Activated CD8-positive, alpha-beta memory T cell treated with anti-CD3 and anti-CD28 coated beads, Interleukin-2, amount 10 ng/mL, durations not matched to agents 7 days and 5 days (primary cell): ENCODE data around the gene PITX3. TPM values are rescaled to one million over a fixed set of nuclear protein-coding genes. Genes with fewer than 3 reads are reported as not detected.

ENCODE experiments used
- ATAC-seq: fragments of 150-1000 bp; cut with Tn5 transposase; one replicate; pipeline ENCODE4 v1.10.0; 2021; ENCODE audit warnings: moderate library complexity
- CTCF ChIA-PET: fragments of 350-600 bp; sonication (Branson Sonifier 250); formaldehyde crosslinking; loops from one replicate; lab custom pipeline; 2021; ENCODE audit warnings: antibody characterized with exemption; lab: Charles Lee
- DNase-seq: peaks from one replicate; pipeline ENCODE4 v3.0.0-alpha.2; 2020
- H3K27ac Mint-ChIP-seq: one replicate; pipeline ENCODE4 v1.8.0; 2021; ENCODE audit warnings: mild to moderate bottlenecking, mixed read lengths
- H3K27me3 Mint-ChIP-seq: one replicate; pipeline ENCODE4 v1.8.0; 2021; ENCODE audit warnings: mixed read lengths
- H3K36me3 Mint-ChIP-seq: one replicate; pipeline ENCODE4 v1.8.0; 2021; ENCODE audit warnings: mild to moderate bottlenecking, mixed read lengths
- H3K4me1 Mint-ChIP-seq: one replicate; pipeline ENCODE4 v1.8.0; 2021; ENCODE audit warnings: mixed read lengths
- H3K4me3 Mint-ChIP-seq: one replicate; pipeline ENCODE4 v1.8.0; 2021; ENCODE audit warnings: mild to moderate bottlenecking, moderate library complexity, mixed read lengths
- H3K9me3 Mint-ChIP-seq: one replicate; pipeline ENCODE4 v1.8.0; 2022; ENCODE audit warnings: low read depth, mixed read lengths
- total RNA-seq, 2 experiments: library from RNA; stranded (reverse); gene quantifications; one replicate each; pipeline ENCODE4 v1.2.3, GENCODE V29; 2021

Gene PITX3
- total RNA-seq, 2 experiments from 2014 or later: not detected

- CTCF ChIA-PET: interaction anchor here (0.6 to 19.2 kb wide), 6 partner anchors 5 to 350 kb away, joined by 3 to 824 read pairs (median 4); partner anchors contain the start of gene ELOVL3
These were observed 7.3 kb downstream of the PITX3 start for GRCh38 chr10:102233997-102234396.

DNA sequence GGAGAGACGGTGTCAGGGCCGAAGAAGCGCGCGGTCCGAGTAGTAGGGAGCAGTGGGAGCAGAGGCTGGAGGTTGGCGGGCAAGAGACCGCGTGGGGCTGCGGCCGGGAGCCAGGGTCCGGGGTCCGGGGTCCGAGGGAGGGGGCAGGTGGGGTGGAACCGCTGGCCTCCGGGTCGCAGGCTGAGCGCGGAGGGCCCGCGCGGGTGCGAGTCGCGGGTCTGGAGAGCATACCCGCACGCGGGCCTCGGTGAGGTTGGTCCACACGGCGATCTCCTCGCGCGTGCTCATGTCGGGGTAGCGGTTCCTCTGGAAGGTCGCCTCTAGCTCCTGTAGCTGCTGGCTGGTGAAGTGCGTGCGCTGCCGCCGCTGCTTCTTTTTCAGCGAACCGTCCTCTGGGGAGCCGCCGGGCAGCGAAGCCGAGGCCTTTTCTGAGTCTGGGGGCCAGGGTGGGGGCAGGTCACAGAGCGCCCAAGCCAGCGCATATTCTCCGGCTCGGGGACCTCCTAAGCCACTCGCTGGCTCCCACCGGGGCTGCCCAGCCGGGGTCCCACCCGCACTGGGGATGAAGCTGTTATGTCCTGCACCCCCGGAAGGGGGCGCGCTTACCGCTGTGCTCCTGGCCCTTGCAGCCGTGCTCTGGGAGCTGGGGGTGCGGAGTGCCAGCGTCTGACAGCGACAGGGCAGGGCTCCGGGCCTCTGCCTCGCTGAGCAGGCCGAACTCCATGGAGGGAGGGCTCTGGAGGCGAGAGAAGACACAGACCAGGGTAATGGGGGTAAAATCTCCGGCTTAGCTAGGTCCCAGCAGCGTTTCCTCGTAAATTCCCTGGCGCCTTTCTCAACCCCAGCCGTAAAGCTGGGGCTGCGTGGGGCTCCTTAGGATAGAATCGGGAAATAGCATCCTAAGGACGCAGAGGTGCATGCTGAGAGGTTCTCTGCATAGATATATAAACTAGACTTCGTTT, 9.7 kb downstream of the PITX3 start:
- Mint-ChIP-seq H3K9me3 (no peaks in the 10 kb centered on the region), H3K4me3 (peak overlapping the region; percentile 62), H3K36me3 (no peaks in the 10 kb centered on the region), H3K27ac (no peak overlapping the region), H3K27me3 (peaks cover 69% of the 10 kb centered on the region), H3K4me1 (peaks cover 12% of the 10 kb centered on the region)
- peak; percentile 72 for ATAC-seq
- CTCF ChIA-PET: interaction anchor here (0.5 to 19.2 kb wide), 61 partner anchors 6 to 391 kb away, joined by 3 to 824 read pairs (median 6); partner anchors contain the start of genes ACTR1A, CUEDC2, FBXL15 and GBF1
- peak; percentile 77 for DNase-seq

More at GRCh38 chr10:102233997-102234396, 7.3 kb downstream of the PITX3 start:
- Mint-ChIP-seq H3K9me3 (no peaks in the 10 kb centered on the region), H3K27me3 (peaks cover 60% of the 10 kb centered on the region), H3K27ac (no peak overlapping the region), H3K4me1 (peaks cover 12% of the 10 kb centered on the region), H3K36me3 (no peaks in the 10 kb centered on the region), H3K4me3 (no peak overlapping the region)
- DNase-seq (no peak), ATAC-seq (no peak)

- DNase-seq: peak; percentile 62
- no peaks in the 10 kb centered on the region for H3K9me3 Mint-ChIP-seq
- peak; percentile 20 for ATAC-seq
These were observed 10.4 kb downstream of the PITX3 start for GRCh38 chr10:102230861-102231356.

DNA sequence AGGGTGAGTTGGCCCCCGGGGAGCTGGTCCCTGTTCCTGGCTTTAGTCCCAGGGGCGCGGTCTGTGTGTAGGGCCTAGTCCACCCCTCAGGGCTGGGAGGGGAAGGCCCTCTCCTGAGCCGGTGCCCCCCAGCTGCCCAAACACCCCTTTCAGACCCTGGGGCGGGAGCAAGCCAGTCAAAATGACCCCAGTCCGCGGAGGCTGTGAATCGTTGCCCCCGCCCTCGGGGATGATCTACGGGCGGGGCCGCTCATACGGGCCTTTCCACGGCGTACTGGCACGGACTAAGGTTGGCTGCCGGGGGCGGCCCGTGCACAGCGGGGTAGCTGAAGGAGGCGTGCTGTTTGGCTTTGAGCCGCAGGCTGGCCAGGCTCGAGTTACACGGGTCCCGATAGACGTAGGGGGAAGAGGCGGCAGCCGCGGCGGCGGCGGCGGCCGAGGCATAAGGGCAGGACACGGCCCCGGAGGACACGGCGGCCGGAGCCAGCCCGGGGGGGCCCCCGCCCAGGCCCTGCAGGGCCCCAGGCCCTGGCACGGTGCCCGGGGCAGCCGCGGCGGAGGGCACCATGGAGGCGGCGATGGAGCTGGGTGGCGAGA, 10.9 kb downstream of the PITX3 start:
- DNase-seq (peak; percentile 46), ATAC-seq (peak; percentile 14)
- Mint-ChIP-seq H3K4me1 (peaks cover 22% of the 10 kb centered on the region), H3K9me3 (no peaks in the 10 kb centered on the region), H3K27me3 (peaks cover 68% of the 10 kb centered on the region), H3K27ac (no peak overlapping the region), H3K4me3 (peak overlapping the region; percentile 62), H3K36me3 (no peaks in the 10 kb centered on the region)
- CTCF ChIA-PET: interaction anchor here (0.6 to 19.2 kb wide), 68 partner anchors 8 to 477 kb away, joined by 3 to 824 read pairs (median 6); partner anchors contain the start of genes ACTR1A, CUEDC2, FBXL15 and GBF1

More at GRCh38 chr10:102230861-102231356, 10.4 kb downstream of the PITX3 start:
- H3K4me1 Mint-ChIP-seq: peaks cover 18% of the 10 kb centered on the region
- H3K27ac Mint-ChIP-seq: no peak overlapping the region
- H3K27me3 Mint-ChIP-seq: peaks cover 71% of the 10 kb centered on the region
- no peaks in the 10 kb centered on the region for H3K36me3 Mint-ChIP-seq
- CTCF ChIA-PET: interaction anchor here (0.6 to 19.2 kb wide), 55 partner anchors 7 to 476 kb away, joined by 3 to 824 read pairs (median 10); partner anchors contain the start of genes ACTR1A, CUEDC2, FBXL15 and GBF1
- peak overlapping the region; percentile 62 for H3K4me3 Mint-ChIP-seq

DNA sequence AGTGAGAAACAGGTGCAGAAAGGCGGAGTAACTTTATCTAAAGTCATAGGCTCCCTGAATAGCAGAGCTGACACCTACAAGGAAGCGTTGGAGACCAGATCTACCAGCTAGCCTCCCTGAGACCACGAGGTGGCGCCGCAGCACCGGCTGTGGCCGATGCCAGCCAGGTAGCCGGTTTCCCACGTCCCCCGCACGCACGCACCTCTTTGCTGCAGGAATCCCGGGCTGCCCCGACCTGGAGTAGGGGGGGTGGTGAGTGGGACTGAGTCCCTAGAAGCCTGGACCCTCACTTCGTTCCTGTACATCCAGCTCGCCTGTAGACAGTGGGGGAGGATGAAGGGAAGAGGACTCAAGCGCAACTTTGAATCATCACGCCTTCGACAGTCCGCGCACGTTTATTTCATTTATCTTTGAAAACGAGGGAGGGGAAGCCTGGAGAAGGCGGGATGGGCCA, 11.5 kb downstream of the PITX3 start:
- peak; percentile 91 for DNase-seq
- H3K27me3 Mint-ChIP-seq: peaks cover 68% of the 10 kb centered on the region
- H3K36me3 Mint-ChIP-seq: no peaks in the 10 kb centered on the region
- CTCF ChIA-PET: interaction anchor here (0.6 to 19.2 kb wide), 68 partner anchors 8 to 477 kb away, joined by 3 to 824 read pairs (median 6); partner anchors contain the start of genes ACTR1A, CUEDC2, FBXL15 and GBF1
- no peaks in the 10 kb centered on the region for H3K9me3 Mint-ChIP-seq
- no peak overlapping the region for H3K27ac Mint-ChIP-seq
- H3K4me3 Mint-ChIP-seq: peak overlapping the region; percentile 62
- H3K4me1 Mint-ChIP-seq: peaks cover 22% of the 10 kb centered on the region
- peak; percentile 48 for ATAC-seq

DNA sequence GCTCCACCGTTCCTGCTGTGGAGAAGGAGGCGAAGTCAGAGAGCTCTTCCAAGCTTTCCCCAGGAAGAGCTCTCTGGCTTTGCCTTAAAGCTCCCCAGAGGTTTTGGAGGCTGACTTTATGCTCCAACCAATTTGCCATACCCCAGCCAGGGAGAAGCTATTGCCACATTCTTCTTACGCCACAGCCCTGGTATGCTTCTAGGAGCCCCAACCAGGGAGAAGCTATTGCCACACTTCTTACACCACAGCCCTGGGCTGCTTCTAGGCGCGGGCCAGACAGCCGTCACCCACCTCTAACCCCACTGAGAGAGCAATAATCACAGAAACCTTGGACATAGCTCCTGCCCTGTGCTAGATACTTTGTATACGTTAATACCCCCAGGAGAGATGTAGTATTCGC, 14.3 kb downstream of the PITX3 start:
- CTCF ChIA-PET: interaction anchor here (0.6 to 19.2 kb wide), 11 partner anchors 11 to 357 kb away, joined by 3 to 824 read pairs (median 6); partner anchors contain the start of genes NFKB2 and PITX3
- no peak overlapping the region for H3K27ac Mint-ChIP-seq
- H3K9me3 Mint-ChIP-seq: no peaks in the 10 kb centered on the region
- H3K4me3 Mint-ChIP-seq: no peak overlapping the region
- DNase-seq: no peak
- no peak for ATAC-seq
- peaks cover 22% of the 10 kb centered on the region for H3K4me1 Mint-ChIP-seq
- H3K36me3 Mint-ChIP-seq: no peaks in the 10 kb centered on the region
- peaks cover 75% of the 10 kb centered on the region for H3K27me3 Mint-ChIP-seq

GRCh38 chr10:102226542-102226870, 14.8 kb downstream of the PITX3 start:
- ATAC-seq: no peak
- Mint-ChIP-seq H3K9me3 (no peaks in the 10 kb centered on the region), H3K27ac (no peak overlapping the region), H3K4me3 (peak overlapping the region; percentile 59), H3K27me3 (peaks cover 72% of the 10 kb centered on the region), H3K4me1 (peaks cover 19% of the 10 kb centered on the region), H3K36me3 (no peaks in the 10 kb centered on the region)
- no peak for DNase-seq
- CTCF ChIA-PET: interaction anchor here (0.6 to 19.2 kb wide), 13 partner anchors 10 to 357 kb away, joined by 3 to 824 read pairs (median 5); partner anchors contain the start of genes NFKB2 and PITX3

DNA sequence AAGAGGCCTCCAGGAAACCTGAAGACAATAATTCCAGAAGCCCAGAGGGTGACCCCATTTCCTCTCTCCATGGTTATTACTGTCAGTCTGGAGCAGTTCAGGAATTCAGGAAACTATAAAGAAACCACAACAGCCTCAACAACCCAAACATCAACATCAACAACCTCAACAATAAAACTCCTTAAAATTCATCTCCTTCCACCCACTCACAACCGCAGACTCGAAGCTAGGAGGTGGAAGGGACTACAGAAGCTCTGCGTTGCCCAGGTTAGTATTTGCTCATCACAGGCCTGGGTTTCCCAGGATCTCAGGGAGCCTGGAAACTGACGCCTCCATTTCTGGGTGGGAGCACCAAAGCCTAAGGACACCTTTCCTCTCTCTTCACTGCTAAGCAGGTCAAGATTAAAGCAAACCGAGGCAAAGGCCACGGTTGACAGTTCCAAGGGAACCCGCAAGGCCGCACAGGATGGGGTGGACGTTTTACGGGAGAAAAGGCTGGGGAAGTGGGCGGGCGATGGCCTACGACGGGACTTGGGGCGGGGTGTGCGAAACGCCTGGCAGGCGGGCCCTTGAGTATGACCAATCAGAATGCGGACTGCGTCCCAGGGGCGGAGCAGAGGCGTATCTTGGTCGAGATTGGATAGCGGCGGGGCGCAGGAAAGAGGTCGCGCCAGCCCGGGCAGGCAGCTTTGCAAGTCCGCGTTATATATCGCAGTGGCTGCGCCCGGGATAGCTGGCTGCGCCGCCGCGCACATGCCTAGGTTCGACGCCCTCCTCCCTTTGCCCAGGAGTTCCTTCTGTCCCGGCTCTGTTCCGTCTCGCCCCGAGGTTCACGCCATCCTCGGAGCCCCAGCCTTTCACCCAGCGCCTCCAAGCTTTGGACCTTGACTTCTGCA, 15.4 kb downstream of the PITX3 start, which contains the start of gene ELOVL3:
Gene ELOVL3, plus strand, starts transcription at position 654 of the 896 bp plus-strand sequence. CDS start 250 bp downstream, outside the sequence.
- H3K27me3 Mint-ChIP-seq: peaks cover 73% of the 10 kb centered on the region
- H3K36me3 Mint-ChIP-seq: no peaks in the 10 kb centered on the region
- H3K4me1 Mint-ChIP-seq: peaks cover 19% of the 10 kb centered on the region
- CTCF ChIA-PET: interaction anchor here (0.6 to 19.2 kb wide), 12 partner anchors 10 to 358 kb away, joined by 3 to 824 read pairs (median 6); partner anchors contain the start of genes NFKB2 and PITX3
- peak; percentile 96 for ATAC-seq
- no peak within 1 kb of the TSS for H3K27ac Mint-ChIP-seq
- DNase-seq: peak; percentile 94
- peak within 1 kb of the TSS; percentile 59 for H3K4me3 Mint-ChIP-seq
- H3K9me3 Mint-ChIP-seq: no peaks in the 10 kb centered on the region

DNA sequence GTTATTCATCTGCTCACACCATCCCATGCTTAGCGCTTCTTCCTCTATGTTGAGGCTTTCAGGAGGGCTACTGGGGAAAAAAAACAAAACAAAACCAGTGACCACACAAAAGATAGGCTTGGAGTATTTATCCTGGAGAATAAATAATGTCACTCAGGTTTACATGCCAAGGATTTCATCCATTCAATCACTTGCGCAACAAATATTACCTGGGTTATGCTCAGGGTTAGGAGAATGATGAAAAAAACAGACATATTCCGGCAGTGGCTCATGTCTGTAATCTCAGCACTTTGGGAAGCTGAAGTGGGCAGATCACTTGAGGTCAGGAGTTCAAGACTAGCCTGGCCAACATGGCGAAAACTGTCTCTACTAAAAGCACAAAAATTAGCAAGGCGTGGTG, 18.5 kb downstream of the PITX3 start:
- peaks cover 10% of the 10 kb centered on the region for H3K4me1 Mint-ChIP-seq
- no peaks in the 10 kb centered on the region for H3K9me3 Mint-ChIP-seq
- CTCF ChIA-PET: interaction anchor here (6.4 to 19.2 kb wide), 3 partner anchors 8 to 133 kb away, joined by 54 to 824 read pairs (median 169); no protein-coding TSS in a partner anchor
- ATAC-seq: no peak
- no peak overlapping the region for H3K4me3 Mint-ChIP-seq
- no peaks in the 10 kb centered on the region for H3K36me3 Mint-ChIP-seq
- H3K27me3 Mint-ChIP-seq: peaks cover 50% of the 10 kb centered on the region
- no peak overlapping the region for H3K27ac Mint-ChIP-seq
- DNase-seq: no peak

GRCh38 chr10:102220612-102221011, 20.7 kb downstream of the PITX3 start:
- H3K4me1 Mint-ChIP-seq: peaks cover 2% of the 10 kb centered on the region
- peaks cover 34% of the 10 kb centered on the region for H3K27me3 Mint-ChIP-seq
- H3K27ac Mint-ChIP-seq: no peak overlapping the region
- no peak overlapping the region for H3K4me3 Mint-ChIP-seq
- ATAC-seq: no peak
- no peaks in the 10 kb centered on the region for H3K36me3 Mint-ChIP-seq
- no peak for DNase-seq
- CTCF ChIA-PET: interaction anchor here (0.6 to 6.4 kb wide), 5 partner anchors 10 to 169 kb away, joined by 3 to 54 read pairs (median 4); no protein-coding TSS in a partner anchor
- H3K9me3 Mint-ChIP-seq: no peaks in the 10 kb centered on the region

DNA sequence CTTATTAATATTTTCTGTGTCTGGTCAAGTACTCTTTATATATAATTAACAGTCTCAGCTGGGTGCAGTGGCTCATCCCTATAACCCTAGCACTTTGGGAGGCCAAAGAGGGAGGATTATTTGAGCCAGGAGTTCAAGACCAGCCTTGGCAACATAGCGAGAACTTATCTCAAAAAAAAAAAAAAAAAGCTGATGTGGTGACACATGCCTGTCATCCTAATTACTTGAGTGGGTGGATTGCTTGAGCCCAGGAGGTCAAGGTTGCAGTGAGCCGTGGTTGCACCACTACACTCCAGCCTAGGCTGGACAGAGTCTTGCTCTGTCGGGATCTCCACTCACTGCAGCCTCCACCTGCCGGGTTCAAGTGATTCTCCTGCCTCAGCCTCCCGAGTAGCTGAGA, 21.9 kb downstream of the PITX3 start:
- H3K4me3 Mint-ChIP-seq: no peak overlapping the region
- ATAC-seq: no peak
- H3K4me1 Mint-ChIP-seq: no peaks in the 10 kb centered on the region
- no peaks in the 10 kb centered on the region for H3K36me3 Mint-ChIP-seq
- no peaks in the 10 kb centered on the region for H3K9me3 Mint-ChIP-seq
- no peak overlapping the region for H3K27ac Mint-ChIP-seq
- CTCF ChIA-PET: interaction anchor here (0.5 to 6.4 kb wide), 4 partner anchors 11 to 675 kb away, joined by 4 to 54 read pairs (median 12); no protein-coding TSS in a partner anchor
- H3K27me3 Mint-ChIP-seq: peaks cover 35% of the 10 kb centered on the region
- DNase-seq: no peak
